Panc1 (cell line): ENCODE measurements around the gene TMEM220. TPM values are rescaled to one million over a fixed set of nuclear protein-coding genes. Genes with fewer than 3 reads are reported as not detected.

Experiments used
- ATAC-seq: fragments of 200-7000 bp; cut with Tn5 transposase; 2 replicates; pipeline ENCODE4 v1.9.1; 2020; ENCODE audit warnings: mild to moderate bottlenecking, moderate library complexity
- BruUV-seq: library from RNA; stranded (reverse); fragments of 400-500 nt; replicated peaks from 2 replicates; lab custom pipeline; 2021; lab: Mats Ljungman, UMichigan
- CTCF ChIA-PET: fragments of 300-600 bp; sonication (Branson Sonifier 250); formaldehyde crosslinking; loops from one replicate; lab custom pipeline; 2022; ENCODE audit warnings: antibody characterized with exemption; lab: Charles Lee
- POLR2A ChIA-PET: fragments of 300-600 bp; sonication (Branson Sonifier 250); formaldehyde crosslinking; loops from one replicate; lab custom pipeline; 2022; ENCODE audit warnings: antibody characterized with exemption; lab: Charles Lee
- DNase-seq: peaks from one replicate; pipeline ENCODE4 v3.0.0-alpha.2; 2010; ENCODE audit warnings: low read depth, low spot score
- H3K27ac ChIP-seq: 2 replicates; pipeline ENCODE4 v1.5.1; 2011; ENCODE audit warnings: mild to moderate bottlenecking, low read length, inconsistent platforms
- H3K27me3 ChIP-seq: fragments of 200-500 bp; sonication (Bioruptor generic); 2 replicates; pipeline ENCODE4 v1.6.0; 2014; ENCODE audit warnings: low read length, inconsistent platforms; ENCODE audit not compliant: control insufficient read depth, insufficient read depth
- H3K36me3 ChIP-seq: fragments of 200-500 bp; sonication (Bioruptor generic); 2 replicates; pipeline ENCODE4 v1.5.1; 2014; ENCODE audit warnings: inconsistent platforms, mild to moderate bottlenecking, low read length, moderate library complexity; ENCODE audit not compliant: control insufficient read depth, insufficient read depth
- H3K4me1 ChIP-seq: 2 replicates; pipeline ENCODE4 v1.5.1; 2011; ENCODE audit warnings: inconsistent platforms, mild to moderate bottlenecking, low read length, moderate library complexity; ENCODE audit not compliant: control insufficient read depth, insufficient read depth
- H3K4me3 ChIP-seq, 2 experiments: 2 replicates each; pipeline ENCODE4 v1.5.1; 2011 to 2012; ENCODE audit warnings: low read depth in 2 of 2, low read length in 2 of 2, mild to moderate bottlenecking in 2 of 2, inconsistent platforms in 1 of 2, moderate library complexity in 1 of 2
- H3K9me3 ChIP-seq: fragments of 200-500 bp; sonication (Bioruptor generic); 2 replicates; pipeline ENCODE4 v1.5.1; 2014; ENCODE audit warnings: low read depth, mild to moderate bottlenecking, inconsistent platforms, low read length, moderate library complexity; ENCODE audit not compliant: control insufficient read depth, insufficient read depth
- POLR2AphosphoS5 ChIP-seq: IDR thresholded peaks from 2 replicates; pipeline ENCODE4 v1.6.1; 2012; ENCODE audit warnings: mild to moderate bottlenecking, low read depth, low read length, moderate library complexity
- SIN3A ChIP-seq: IDR thresholded peaks from 2 replicates; pipeline ENCODE4 v1.6.1; 2012; ENCODE audit warnings: low read depth, mild to moderate bottlenecking, low read length, moderate library complexity, borderline replicate concordance; ENCODE audit not compliant: insufficient read depth
- TCF7L2 ChIP-seq: IDR thresholded peaks from 2 replicates; pipeline ENCODE4 v1.6.1; 2011; ENCODE audit warnings: mild to moderate bottlenecking, low read depth, low read length, inconsistent platforms
- in situ Hi-C: cut with HindIII; loops from 2 replicates; pipeline ENCODE4 v1.10.0; 2016; ENCODE audit warnings: low sequenced_read_pairs, low pct_unique_long_range_greater_than_20kb
- intact Hi-C: fragments of 100-400 bp; cut with micrococcal nuclease; formaldehyde crosslinking; loops from one replicate; pipeline ENCODE4 v1.10.0; 2022; ENCODE audit not compliant: unreplicated experiment
- total RNA-seq: library from RNA; stranded (reverse); gene quantifications from one replicate; pipeline ENCODE4 v1.2.1, GENCODE V29; 2021; ENCODE audit not compliant: unreplicated experiment
- TF ChIP-seq, protein P1 (sequence below): fragments of 450-650 bp; IDR thresholded peaks from 2 replicates; pipeline ENCODE4 v1.5.1; 2017; ENCODE audit warnings: mild to moderate bottlenecking
- TF ChIP-seq, protein P2 (sequence below), 2 experiments: IDR thresholded peaks; 2 replicates each; pipeline ENCODE4 v1.6.1; 2011 to 2012; ENCODE audit warnings: low read depth in 2 of 2, control low read depth in 1 of 2, low read length in 1 of 2, mild to moderate bottlenecking in 1 of 2, moderate library complexity in 1 of 2; ENCODE audit not compliant: insufficient read depth in 1 of 2

TMEM220 gene
- total RNA-seq, 1 experiment from 2014 or later: 9.3 TPM

DNA sequence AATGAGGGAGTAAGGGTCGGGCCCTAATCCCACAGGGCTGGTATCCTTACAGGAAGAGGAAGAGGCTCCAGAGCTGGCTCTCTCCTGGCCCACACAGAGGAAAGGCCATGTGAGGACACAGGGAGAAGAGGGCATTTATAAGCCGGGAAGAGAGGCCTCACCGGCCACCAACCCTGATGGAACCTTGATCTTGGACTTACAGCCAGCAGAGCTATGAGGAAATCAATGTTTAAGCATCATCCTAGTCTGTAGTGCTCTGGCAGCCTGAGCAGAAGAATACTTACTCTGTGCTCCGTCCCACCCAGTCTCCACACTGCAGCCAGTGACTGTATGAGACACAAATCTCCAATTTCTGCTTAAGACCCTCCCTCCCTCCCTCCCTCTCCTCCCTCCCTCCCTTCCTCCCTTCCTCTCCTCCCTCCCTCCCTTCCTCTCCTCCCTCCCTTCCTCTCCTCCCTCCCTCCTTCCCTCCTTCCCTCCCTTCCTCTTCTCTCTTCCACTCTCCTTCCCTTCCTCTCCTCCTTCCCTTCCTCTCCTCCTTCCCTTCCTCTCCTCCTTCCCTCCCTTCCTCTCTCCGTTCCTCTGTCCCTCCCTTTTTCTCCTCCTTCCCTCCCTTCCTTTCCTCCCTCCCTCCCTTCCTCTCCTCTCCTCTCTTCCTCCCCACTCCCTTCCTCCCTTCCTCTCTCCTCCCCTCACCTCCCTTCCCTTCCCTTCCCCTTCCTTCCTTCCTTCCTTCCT is 8.9 kb upstream of the TMEM220 start:
- Histone ChIP-seq H3K36me3 (no peaks in the 10 kb centered on the region), H3K27ac (no peak overlapping the region), H3K4me1 (no peaks in the 10 kb centered on the region), H3K4me3 (no peak overlapping the region), H3K9me3 (no peaks in the 10 kb centered on the region), H3K27me3 (no peaks in the 10 kb centered on the region)
- no TSS peak for BruUV-seq
- intact Hi-C loops: no loop called here
- CTCF ChIA-PET: no interaction called here
- in situ Hi-C loops: no loop called here
- TF ChIP-seq, protein P1, sequence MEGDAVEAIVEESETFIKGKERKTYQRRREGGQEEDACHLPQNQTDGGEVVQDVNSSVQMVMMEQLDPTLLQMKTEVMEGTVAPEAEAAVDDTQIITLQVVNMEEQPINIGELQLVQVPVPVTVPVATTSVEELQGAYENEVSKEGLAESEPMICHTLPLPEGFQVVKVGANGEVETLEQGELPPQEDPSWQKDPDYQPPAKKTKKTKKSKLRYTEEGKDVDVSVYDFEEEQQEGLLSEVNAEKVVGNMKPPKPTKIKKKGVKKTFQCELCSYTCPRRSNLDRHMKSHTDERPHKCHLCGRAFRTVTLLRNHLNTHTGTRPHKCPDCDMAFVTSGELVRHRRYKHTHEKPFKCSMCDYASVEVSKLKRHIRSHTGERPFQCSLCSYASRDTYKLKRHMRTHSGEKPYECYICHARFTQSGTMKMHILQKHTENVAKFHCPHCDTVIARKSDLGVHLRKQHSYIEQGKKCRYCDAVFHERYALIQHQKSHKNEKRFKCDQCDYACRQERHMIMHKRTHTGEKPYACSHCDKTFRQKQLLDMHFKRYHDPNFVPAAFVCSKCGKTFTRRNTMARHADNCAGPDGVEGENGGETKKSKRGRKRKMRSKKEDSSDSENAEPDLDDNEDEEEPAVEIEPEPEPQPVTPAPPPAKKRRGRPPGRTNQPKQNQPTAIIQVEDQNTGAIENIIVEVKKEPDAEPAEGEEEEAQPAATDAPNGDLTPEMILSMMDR: no peak
- no peak for TF ChIP-seq SIN3A
- TF ChIP-seq, protein P2, sequence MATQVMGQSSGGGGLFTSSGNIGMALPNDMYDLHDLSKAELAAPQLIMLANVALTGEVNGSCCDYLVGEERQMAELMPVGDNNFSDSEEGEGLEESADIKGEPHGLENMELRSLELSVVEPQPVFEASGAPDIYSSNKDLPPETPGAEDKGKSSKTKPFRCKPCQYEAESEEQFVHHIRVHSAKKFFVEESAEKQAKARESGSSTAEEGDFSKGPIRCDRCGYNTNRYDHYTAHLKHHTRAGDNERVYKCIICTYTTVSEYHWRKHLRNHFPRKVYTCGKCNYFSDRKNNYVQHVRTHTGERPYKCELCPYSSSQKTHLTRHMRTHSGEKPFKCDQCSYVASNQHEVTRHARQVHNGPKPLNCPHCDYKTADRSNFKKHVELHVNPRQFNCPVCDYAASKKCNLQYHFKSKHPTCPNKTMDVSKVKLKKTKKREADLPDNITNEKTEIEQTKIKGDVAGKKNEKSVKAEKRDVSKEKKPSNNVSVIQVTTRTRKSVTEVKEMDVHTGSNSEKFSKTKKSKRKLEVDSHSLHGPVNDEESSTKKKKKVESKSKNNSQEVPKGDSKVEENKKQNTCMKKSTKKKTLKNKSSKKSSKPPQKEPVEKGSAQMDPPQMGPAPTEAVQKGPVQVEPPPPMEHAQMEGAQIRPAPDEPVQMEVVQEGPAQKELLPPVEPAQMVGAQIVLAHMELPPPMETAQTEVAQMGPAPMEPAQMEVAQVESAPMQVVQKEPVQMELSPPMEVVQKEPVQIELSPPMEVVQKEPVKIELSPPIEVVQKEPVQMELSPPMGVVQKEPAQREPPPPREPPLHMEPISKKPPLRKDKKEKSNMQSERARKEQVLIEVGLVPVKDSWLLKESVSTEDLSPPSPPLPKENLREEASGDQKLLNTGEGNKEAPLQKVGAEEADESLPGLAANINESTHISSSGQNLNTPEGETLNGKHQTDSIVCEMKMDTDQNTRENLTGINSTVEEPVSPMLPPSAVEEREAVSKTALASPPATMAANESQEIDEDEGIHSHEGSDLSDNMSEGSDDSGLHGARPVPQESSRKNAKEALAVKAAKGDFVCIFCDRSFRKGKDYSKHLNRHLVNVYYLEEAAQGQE (IDR thresholded peaks at IDR 0.05; ENCODE audit: insufficient read depth in 1 of 2, low read depth in 2 of 2, low read length in 1 of 2): no peak
- TF ChIP-seq POLR2AphosphoS5: no peak
- no peak for TF ChIP-seq TCF7L2
- DNase-seq: no peak
- POLR2A ChIA-PET: no interaction called here
- ATAC-seq: no peak

DNA sequence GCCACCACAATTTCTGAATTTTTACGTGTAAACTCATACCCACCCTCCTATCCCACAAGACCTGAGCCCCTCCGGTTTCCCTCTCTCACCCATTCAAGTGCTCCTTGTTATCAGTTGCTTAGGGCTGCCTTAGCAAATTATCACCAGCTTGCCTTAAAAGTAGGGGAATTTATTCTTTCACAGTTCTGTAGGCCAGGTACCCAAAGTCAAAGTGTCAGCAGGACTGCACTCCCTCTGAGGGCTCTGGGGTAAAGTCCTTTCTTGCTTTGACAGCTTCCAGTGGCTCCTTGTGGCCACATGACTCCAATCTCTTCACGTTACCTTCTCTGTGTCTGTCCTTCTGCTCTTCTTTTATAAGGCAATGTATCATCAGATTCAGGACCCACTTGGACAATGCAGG is 7.9 kb upstream of the TMEM220 start:
- intact Hi-C loops: loop anchor here (2.0 kb wide), 1 partner anchor 107 kb away; no protein-coding TSS in a partner anchor
- no TSS peak for BruUV-seq
- POLR2A ChIA-PET: no interaction called here
- Histone ChIP-seq H3K27me3 (no peaks in the 10 kb centered on the region), H3K27ac (no peak overlapping the region), H3K4me3 (no peak overlapping the region), H3K9me3 (no peaks in the 10 kb centered on the region), H3K4me1 (no peaks in the 10 kb centered on the region), H3K36me3 (no peaks in the 10 kb centered on the region)
- CTCF ChIA-PET: interaction anchor here (0.5 to 1.8 kb wide), 3 partner anchors 41 to 106 kb away, joined by 3 to 13 read pairs (median 7); no protein-coding TSS in a partner anchor
- in situ Hi-C loops: no loop called here
- DNase-seq (no peak), ATAC-seq (no peak)
- TF ChIP-seq POLR2AphosphoS5 (no peak), TCF7L2 (no peak), SIN3A (no peak)
- TF ChIP-seq, protein P2 (IDR thresholded peaks at IDR 0.05; ENCODE audit: insufficient read depth in 1 of 2, low read depth in 2 of 2, low read length in 1 of 2): no peak
- TF ChIP-seq, protein P1: no peak
